GM12872 (cell line): Measurements from ENCODE around the gene ADARB2.

ENCODE experiments used
- TF ChIP-seq, protein P1 (sequence below): IDR thresholded peaks from 3 replicates; pipeline ENCODE4 v1.5.1; 2011; ENCODE audit warnings: low read depth, mild to moderate bottlenecking, low read length, moderate library complexity; ENCODE audit not compliant: insufficient read depth

ADARB2 gene

DNA sequence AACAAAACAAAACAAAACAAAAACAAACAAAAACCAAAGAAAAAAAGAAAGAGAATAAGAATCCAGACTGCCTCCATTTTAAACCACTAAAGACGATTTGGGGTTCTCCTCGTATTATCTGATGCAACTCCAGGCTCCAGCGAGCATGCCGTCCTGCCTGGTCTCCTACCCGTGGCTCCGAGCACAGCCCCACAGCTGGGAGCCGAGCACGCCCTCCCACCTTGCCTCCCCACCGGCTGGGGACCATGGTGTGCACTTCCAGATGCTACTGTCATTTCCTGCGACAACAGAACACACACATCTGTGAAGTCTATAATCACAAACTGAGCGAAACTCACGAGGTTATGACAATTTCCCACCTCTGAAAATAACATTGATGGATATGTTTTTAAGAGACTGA is 113.1 kb downstream of the ADARB2 start:
- TF ChIP-seq, protein P1, sequence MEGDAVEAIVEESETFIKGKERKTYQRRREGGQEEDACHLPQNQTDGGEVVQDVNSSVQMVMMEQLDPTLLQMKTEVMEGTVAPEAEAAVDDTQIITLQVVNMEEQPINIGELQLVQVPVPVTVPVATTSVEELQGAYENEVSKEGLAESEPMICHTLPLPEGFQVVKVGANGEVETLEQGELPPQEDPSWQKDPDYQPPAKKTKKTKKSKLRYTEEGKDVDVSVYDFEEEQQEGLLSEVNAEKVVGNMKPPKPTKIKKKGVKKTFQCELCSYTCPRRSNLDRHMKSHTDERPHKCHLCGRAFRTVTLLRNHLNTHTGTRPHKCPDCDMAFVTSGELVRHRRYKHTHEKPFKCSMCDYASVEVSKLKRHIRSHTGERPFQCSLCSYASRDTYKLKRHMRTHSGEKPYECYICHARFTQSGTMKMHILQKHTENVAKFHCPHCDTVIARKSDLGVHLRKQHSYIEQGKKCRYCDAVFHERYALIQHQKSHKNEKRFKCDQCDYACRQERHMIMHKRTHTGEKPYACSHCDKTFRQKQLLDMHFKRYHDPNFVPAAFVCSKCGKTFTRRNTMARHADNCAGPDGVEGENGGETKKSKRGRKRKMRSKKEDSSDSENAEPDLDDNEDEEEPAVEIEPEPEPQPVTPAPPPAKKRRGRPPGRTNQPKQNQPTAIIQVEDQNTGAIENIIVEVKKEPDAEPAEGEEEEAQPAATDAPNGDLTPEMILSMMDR = no peak

DNA sequence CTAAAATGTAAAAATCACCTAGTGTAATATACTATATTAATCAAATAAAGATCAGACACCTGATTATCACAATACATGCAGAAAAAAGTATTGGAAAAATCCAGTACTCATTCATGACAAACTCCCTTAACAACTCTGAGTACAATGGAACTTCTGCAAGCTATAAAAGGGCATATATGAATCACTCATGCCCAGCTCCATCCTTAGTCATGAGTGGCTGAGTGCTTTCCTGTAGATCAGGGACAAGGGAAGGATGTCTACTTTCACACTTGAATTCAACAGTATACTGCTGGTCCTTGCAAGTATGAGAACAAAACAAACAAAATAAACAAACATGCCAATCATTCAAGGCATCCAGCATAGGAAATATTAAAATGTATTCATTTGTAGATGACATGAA is 116.5 kb downstream of the ADARB2 start:
- TF ChIP-seq, protein P1 = no peak

DNA sequence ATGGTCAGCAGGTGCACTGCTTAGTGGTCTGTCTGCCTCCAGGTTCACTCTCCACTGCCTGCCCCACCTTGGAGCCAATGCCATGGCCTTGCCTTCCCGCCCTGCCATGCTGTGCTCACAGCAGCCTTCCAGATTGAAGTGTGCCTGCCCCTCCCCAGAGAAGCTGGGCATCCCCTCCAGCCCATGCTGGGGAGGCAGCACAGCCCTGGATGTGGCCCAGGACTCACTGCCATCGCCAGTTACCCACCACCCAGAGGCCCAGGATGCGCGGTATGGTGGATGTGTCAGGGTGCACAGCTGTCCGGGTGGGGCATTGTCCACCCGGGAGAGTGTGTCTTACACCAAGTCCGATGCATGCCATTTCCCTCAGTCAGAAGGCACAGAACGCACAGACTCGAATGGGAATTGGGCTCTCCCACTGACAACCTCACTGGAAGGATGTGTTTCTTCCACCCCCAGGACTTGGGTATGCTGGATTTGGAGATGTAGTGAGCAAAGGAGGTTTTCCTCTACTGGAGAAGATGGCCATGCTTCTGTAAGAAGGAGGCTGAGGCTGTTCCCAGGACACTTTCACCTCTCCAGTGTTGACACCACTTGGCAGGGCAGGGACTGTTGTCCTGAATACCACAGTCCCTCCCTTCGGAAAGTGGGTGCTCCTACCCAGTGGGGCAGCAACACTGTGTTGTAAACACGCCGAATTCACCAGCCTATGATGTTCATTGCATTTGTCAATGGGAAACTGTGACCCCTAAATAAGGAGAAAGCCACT is 122.0 kb downstream of the ADARB2 start:
- TF ChIP-seq, protein P1 = no peak

DNA sequence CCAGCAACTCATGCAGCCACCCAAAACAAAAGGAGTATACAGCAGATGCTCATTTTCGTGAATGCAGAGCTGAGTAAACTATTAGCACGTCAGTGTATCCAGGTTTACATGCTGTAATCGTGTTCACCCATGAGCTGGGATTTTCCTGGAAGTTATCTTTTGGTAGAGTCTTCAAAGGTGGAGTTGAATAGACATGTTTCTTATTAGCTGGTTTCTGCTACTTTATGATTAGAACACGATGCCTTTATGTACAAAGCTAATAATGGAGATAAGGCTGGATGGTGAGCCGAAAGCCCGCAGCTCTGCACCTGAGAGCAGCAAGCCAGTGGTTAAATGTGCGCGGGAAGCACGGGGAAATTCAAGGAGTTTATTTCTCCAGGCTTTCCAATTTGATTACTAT is 123.8 kb downstream of the ADARB2 start:
- TF ChIP-seq, protein P1 = no peak

DNA sequence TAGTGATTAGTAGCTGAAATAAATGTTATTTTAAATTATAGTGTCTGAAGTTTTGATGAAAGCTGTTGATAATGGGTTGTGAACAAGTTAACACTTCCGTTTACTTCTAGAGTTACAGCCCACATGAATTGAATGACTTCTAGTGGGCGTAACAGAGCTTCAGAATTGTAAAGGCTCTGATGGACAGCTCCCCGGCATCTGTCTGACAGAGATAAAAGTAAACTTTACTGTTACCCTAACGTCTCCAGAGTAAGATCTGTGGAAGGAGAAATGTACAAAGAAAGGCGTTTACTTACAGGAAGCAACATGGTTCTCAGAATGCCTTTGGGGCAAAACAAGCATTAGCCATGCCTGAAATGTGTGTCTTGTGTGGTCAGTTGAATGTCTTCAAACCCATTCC is 124.4 kb downstream of the ADARB2 start:
- TF ChIP-seq, protein P1 = no peak

DNA sequence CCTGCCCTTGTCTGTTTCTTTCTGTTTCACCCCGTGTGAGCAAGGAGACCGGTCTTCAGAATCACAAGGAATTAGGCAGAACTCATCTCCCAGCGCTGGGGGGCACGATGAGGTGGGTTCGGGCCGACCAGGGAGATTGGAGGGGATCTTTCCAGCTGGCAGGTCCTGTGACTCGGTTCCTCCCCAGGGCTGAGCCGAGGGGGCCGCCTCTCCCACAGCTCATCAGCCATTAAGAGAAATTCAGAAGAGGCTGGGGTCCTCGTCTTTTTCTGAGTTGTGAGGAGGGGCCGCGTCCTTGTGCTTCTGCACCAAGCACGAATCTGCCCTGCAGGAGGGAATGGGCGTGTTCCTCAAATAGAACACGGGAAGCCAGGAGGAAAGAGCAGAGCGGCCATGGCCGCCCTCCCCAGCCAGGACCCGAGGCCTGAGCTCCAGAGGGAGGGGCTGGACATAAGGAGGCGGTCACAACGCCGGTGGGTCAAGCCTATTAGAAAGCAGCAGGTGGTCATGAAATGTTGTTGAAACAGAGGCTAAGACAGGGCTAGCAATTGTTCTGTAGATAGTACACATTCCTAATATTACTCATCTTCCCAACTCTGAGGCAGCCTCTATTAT is 125.3 kb downstream of the ADARB2 start:
- TF ChIP-seq, protein P1 = no peak

DNA sequence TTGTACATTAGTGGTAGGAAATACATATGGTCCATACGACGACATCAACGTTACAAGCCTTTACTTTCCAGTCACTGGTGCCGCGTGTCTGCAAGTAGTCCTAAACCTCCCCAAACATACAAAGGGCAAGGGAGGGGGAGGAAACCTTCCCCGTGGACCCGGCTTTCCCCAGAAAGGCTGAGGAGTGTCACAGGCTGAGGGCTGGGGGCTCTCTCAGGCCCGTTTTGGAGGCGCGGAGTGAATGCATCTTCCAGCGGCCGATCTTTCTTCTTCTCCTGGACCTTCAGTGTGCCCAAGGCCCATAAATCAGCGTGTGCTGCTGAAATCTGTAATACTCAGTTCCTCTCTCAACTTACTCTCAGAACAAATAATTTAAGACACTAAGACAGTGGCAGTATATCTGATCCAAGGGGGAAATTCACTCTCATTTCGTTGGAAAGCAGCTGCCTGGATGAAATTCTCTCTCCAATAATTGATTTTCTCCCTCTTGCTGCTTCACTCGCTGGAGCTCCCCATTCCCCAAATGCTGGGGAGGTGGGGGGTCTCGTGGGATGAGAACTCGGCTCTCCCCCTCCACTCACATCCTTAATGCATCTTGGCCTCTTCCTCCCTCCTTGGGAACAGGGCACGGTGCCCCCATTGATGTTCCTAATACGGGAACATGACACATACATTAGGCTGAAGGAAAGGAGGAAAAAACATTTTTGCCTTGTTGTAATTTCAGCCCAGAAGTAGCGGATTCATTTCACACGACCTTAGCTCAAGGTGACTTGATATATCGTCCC is 126.1 kb downstream of the ADARB2 start:
- TF ChIP-seq, protein P1 = no peak
